PC-9 (cell line): Measurements from ENCODE around the gene PPP1R7.

ENCODE experiments used
- CTCF ChIP-seq: fragments of 200-600 bp; sonication (generic); conservative IDR thresholded peaks from 2 replicates; pipeline ENCODE4 v1.6.1; 2017; ENCODE audit warnings: mixed run types, antibody characterized with exemption, mild to moderate bottlenecking, moderate library complexity
- EZH2 ChIP-seq: fragments of 200-600 bp; sonication (generic); IDR thresholded peaks from 2 replicates; pipeline ENCODE4 v1.8.0; 2017; ENCODE audit warnings: antibody characterized with exemption, low read depth

- TF ChIP-seq EZH2 (no peak), CTCF (no peak)
Observed at GRCh38 chr2:241137276-241138190, 12.7 kb upstream of the PPP1R7 start.
